ENCODE measurements around the gene WAPL. TPM values are rescaled to one million over a fixed set of nuclear protein-coding genes. Genes with fewer than 3 reads are reported as not detected.

The WAPL gene
- total RNA-seq, 1 donor from 2014 or later = 47.9 TPM

DNA sequence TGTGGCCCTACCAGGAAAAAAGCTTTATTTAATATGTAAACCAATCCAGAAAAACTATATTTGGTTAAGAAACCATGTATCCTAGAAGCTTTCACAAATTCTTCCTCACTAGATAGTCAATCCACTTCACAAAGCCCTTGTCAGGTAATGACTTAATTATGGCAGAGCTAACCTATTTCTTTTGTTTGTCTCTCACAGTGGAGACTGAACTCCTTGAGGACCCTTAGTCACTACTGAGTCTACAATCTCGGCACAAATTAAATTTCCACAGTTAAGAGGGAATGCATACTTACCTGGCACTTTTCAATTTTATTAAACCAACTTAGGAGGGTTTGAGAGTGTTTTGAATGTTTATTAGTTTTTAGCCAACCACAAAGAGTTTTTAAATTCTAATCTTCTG is 23.0 kb downstream of the WAPL start:
- TF ChIP-seq, protein P1, sequence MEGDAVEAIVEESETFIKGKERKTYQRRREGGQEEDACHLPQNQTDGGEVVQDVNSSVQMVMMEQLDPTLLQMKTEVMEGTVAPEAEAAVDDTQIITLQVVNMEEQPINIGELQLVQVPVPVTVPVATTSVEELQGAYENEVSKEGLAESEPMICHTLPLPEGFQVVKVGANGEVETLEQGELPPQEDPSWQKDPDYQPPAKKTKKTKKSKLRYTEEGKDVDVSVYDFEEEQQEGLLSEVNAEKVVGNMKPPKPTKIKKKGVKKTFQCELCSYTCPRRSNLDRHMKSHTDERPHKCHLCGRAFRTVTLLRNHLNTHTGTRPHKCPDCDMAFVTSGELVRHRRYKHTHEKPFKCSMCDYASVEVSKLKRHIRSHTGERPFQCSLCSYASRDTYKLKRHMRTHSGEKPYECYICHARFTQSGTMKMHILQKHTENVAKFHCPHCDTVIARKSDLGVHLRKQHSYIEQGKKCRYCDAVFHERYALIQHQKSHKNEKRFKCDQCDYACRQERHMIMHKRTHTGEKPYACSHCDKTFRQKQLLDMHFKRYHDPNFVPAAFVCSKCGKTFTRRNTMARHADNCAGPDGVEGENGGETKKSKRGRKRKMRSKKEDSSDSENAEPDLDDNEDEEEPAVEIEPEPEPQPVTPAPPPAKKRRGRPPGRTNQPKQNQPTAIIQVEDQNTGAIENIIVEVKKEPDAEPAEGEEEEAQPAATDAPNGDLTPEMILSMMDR (IDR thresholded peaks at IDR 0.05; ENCODE audit: unreplicated experiment) = no peak
- Mint-ChIP-seq H3K9me3 (ENCODE audit: low read depth) (no peaks in the 10 kb centered on the region), H3K36me3 (ENCODE audit: insufficient read depth) (peaks cover 38% of the 10 kb centered on the region), H3K4me1 (ENCODE audit: low read depth) (peaks cover 28% of the 10 kb centered on the region), H3K4me3 (ENCODE audit: low read depth) (no peak overlapping the region), H3K27me3 (no peaks in the 10 kb centered on the region), H3K27ac (peak overlapping the region; percentile 53)
- DNase-seq (ENCODE audit: low spot score, unreplicated experiment) = no peak

DNA sequence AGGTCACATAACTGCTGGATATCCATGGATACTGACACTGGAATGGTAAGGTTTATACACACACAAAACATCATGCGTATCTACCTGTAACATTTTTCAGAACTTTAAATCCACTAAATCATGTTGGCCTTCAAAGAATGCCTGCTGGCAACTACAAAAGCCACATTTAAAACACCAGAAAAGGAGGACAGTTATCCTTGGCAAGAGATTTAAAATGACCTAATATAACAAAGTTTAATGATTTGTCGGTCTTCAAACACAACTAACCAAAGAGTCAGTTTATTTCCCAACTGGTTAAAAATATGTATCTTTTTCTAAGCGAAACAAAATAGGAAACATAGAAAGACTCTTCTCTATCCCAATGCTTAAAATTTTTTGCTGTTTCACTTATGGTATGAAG is 24.0 kb downstream of the WAPL start:
- Mint-ChIP-seq H3K36me3 (ENCODE audit: insufficient read depth) (peaks cover 36% of the 10 kb centered on the region), H3K9me3 (ENCODE audit: low read depth) (no peaks in the 10 kb centered on the region), H3K27ac (no peak overlapping the region), H3K4me3 (ENCODE audit: low read depth) (no peak overlapping the region), H3K4me1 (ENCODE audit: low read depth) (peaks cover 28% of the 10 kb centered on the region), H3K27me3 (no peaks in the 10 kb centered on the region)
- no peak for DNase-seq (ENCODE audit: low spot score, unreplicated experiment)
- TF ChIP-seq, protein P1 (IDR thresholded peaks at IDR 0.05; ENCODE audit: unreplicated experiment) = no peak

DNA sequence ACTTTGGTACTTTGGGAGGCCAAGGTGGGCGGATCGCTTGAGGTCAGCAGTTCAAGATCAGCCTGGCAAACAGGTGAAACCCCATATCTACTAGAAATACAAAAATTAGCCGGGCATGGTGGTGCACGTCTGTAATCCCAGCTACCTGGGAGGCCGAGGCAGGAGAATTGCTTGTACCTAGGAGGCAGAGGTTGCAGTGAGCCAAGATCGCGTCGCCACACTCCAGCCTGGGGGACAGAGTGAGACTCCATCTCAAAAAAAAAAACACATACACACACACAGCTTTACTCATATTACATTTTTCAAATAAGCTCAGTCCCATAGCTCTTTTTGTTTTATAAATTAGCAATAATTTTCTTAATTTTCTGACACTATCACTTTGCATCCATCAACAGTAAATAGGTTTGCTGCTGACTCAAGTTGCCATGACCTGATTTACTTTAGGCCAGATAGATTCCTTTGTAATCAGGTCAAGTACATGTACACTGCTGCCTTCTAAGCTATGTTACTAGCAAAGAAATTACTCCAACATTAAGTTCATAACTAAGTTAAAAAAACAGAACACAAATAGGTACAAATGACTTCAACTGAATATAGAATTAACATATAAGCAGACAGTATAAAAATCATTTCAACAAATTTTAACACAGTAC is 31.5 kb downstream of the WAPL start:
- Mint-ChIP-seq H3K36me3 (ENCODE audit: insufficient read depth) (peaks cover 26% of the 10 kb centered on the region), H3K4me3 (ENCODE audit: low read depth) (no peak overlapping the region), H3K9me3 (ENCODE audit: low read depth) (no peaks in the 10 kb centered on the region), H3K27me3 (no peaks in the 10 kb centered on the region), H3K27ac (no peak overlapping the region), H3K4me1 (ENCODE audit: low read depth) (no peaks in the 10 kb centered on the region)
- DNase-seq (ENCODE audit: low spot score, unreplicated experiment) = no peak
- TF ChIP-seq, protein P1 (IDR thresholded peaks at IDR 0.05; ENCODE audit: unreplicated experiment) = no peak

DNA sequence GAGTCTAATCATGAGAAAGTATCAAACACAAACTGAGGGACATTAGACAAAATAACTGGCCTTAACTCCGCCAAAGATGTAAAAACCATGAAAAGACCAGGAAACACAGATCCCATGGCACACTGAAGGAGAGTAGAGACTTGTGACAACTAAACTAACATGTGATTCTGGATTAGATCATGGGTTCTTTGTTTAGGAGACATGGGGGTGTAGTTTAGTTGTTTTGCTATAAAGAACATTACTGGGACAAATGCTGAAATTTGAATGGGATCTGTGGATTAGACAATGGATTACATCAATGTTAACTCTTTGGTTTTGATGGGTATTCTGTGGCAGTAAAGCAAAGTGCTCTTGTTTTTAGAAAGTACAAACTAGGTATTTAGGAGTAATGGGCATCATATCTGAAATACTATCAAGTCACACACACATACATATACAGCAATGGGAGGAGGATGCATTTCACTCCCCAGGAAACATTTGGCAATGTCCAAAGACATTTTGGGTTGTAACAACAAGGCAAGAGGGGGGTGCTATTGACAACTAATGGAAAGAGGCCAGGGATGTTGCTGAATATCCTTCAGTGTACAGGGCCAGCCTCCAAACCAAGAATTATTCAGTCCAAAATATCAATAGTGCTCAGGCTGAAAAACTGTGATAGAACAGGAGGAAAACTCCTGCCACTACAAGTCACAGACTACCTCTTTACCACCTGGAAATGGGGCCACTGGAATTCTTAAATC is 32.4 kb downstream of the WAPL start:
- H3K36me3 Mint-ChIP-seq (ENCODE audit: insufficient read depth) = peaks cover 21% of the 10 kb centered on the region
- no peak for DNase-seq (ENCODE audit: low spot score, unreplicated experiment)
- TF ChIP-seq, protein P1 (IDR thresholded peaks at IDR 0.05; ENCODE audit: unreplicated experiment) = no peak
- no peak overlapping the region for H3K4me3 Mint-ChIP-seq (ENCODE audit: low read depth)
- no peaks in the 10 kb centered on the region for H3K4me1 Mint-ChIP-seq (ENCODE audit: low read depth)
- no peaks in the 10 kb centered on the region for H3K27me3 Mint-ChIP-seq
- no peaks in the 10 kb centered on the region for H3K9me3 Mint-ChIP-seq (ENCODE audit: low read depth)
- H3K27ac Mint-ChIP-seq = no peak overlapping the region

DNA sequence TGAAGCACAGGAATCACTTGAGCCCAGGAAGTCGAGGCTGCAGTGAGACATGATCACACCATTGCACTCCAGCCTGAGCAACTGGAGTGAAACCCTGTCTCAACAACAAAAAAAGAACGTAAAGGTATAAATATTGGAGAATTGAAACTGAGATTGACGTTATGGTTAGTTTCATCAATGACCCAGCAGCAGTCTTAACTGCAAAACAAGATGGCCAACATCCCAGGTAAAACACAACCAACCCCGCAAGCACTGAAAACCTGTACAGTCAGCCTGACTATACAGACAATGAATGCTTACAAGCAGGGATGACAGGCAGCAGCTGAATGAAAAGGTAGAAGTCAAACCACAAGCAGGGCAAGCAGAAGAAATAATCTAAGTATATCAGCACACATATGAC is 34.7 kb downstream of the WAPL start:
- no peak overlapping the region for H3K4me3 Mint-ChIP-seq (ENCODE audit: low read depth)
- TF ChIP-seq, protein P1 (IDR thresholded peaks at IDR 0.05; ENCODE audit: unreplicated experiment) = no peak
- H3K27ac Mint-ChIP-seq = peak overlapping the region; percentile 47
- H3K4me1 Mint-ChIP-seq (ENCODE audit: low read depth) = no peaks in the 10 kb centered on the region
- DNase-seq (ENCODE audit: low spot score, unreplicated experiment) = no peak
- peaks cover 18% of the 10 kb centered on the region for H3K36me3 Mint-ChIP-seq (ENCODE audit: insufficient read depth)
- no peaks in the 10 kb centered on the region for H3K27me3 Mint-ChIP-seq
- no peaks in the 10 kb centered on the region for H3K9me3 Mint-ChIP-seq (ENCODE audit: low read depth)
